Measurements from ENCODE around the gene NPSR1.
A peak's percentile ranks its signal among the peaks of the same experiment; 100 is the strongest.
"Not testable (repeated sequence)": the region's sequence is repeated elsewhere in the genome, so short reads cannot be mapped to it uniquely, and the experiment has no call there.

NPSR1 gene

GRCh38 chr7:34839645-34840044 is 181.6 kb downstream of the NPSR1 start:
- no peak for DNase-seq

GRCh38 chr7:34840176-34840785 is 182.3 kb downstream of the NPSR1 start:
- DNase-seq = no peak

- no peak for DNase-seq
Measured at GRCh38 chr7:34841326-34841725, 183.3 kb downstream of the NPSR1 start.

GRCh38 chr7:34842782-34843181 is 184.8 kb downstream of the NPSR1 start:
- DNase-seq = no peak

- peak; percentile 38 for DNase-seq
Measured at GRCh38 chr7:34844406-34844805, 186.4 kb downstream of the NPSR1 start.

GRCh38 chr7:34844936-34845665 is 187.1 kb downstream of the NPSR1 start:
- peak; percentile 39 for DNase-seq

GRCh38 chr7:34845666-34846361 is 187.8 kb downstream of the NPSR1 start:
- no peak for DNase-seq

- no peak for DNase-seq
Measured at GRCh38 chr7:34846976-34847375, 189.0 kb downstream of the NPSR1 start.

GRCh38 chr7:34848670-34849069 is 190.7 kb downstream of the NPSR1 start:
- no peak for DNase-seq

GRCh38 chr7:34849163-34849960 is 191.3 kb downstream of the NPSR1 start:
- DNase-seq = no peak

- DNase-seq = no peak
Measured at GRCh38 chr7:34849986-34850385, 192.0 kb downstream of the NPSR1 start.

GRCh38 chr7:34850681-34851080 is 192.7 kb downstream of the NPSR1 start:
- DNase-seq = no peak

- peak; percentile 81 for DNase-seq
Measured at GRCh38 chr7:34851431-34851830, 193.4 kb downstream of the NPSR1 start.

GRCh38 chr7:34858444-34858843 is 200.4 kb downstream of the NPSR1 start:
- DNase-seq = not testable (repeated sequence)

GRCh38 chr7:34859281-34859680 is 201.3 kb downstream of the NPSR1 start:
- not testable (repeated sequence) for DNase-seq

- not testable (repeated sequence) for DNase-seq
Measured at GRCh38 chr7:34866222-34866621, 208.2 kb downstream of the NPSR1 start.

- DNase-seq = not testable (repeated sequence)
Measured at GRCh38 chr7:34867341-34867740, 209.3 kb downstream of the NPSR1 start.

GRCh38 chr7:34868602-34869001 is 210.6 kb downstream of the NPSR1 start:
- DNase-seq = not testable (repeated sequence)

- no peak for DNase-seq
Measured at GRCh38 chr7:34869057-34869456, 211.0 kb downstream of the NPSR1 start.

GRCh38 chr7:34870041-34870440 is 212.0 kb downstream of the NPSR1 start:
- DNase-seq = not testable (repeated sequence)

- not testable (repeated sequence) for DNase-seq
Measured at GRCh38 chr7:34874329-34874728, 216.3 kb downstream of the NPSR1 start.

GRCh38 chr7:34875481-34875880 is 217.5 kb downstream of the NPSR1 start:
- no peak for DNase-seq

Data from DMS 273 treated with DMSO at 0.1 percent for 48 hours (cell line).